Fibroblast of villous mesenchyme (primary cell): ENCODE results near the gene GRIK2. TPM values are rescaled to one million over a fixed set of nuclear protein-coding genes. Genes with fewer than 3 reads are reported as not detected.

Experiments
- DNase-seq: peaks from one replicate; pipeline ENCODE4 v3.0.0-alpha.2; 2010; ENCODE audit warnings: low read depth
- H3K4me3 ChIP-seq: 2 replicates; pipeline ENCODE4 v1.5.1; 2011; ENCODE audit warnings: low read depth, mild to moderate bottlenecking, low read length
- CTCF ChIP-seq: IDR thresholded peaks from 2 replicates; pipeline ENCODE4 v1.5.1; 2012; ENCODE audit warnings: low read depth, mild to moderate bottlenecking, low read length; ENCODE audit not compliant: insufficient read depth
- total RNA-seq: library from RNA; depleted of rRNA; stranded (reverse); fragments of >200 nt; gene quantifications from 2 replicates; pipeline ENCODE4 v1.2.3, GENCODE V29; 2012

GRIK2 gene
- total RNA-seq, 1 donor: 15.1 TPM

DNA sequence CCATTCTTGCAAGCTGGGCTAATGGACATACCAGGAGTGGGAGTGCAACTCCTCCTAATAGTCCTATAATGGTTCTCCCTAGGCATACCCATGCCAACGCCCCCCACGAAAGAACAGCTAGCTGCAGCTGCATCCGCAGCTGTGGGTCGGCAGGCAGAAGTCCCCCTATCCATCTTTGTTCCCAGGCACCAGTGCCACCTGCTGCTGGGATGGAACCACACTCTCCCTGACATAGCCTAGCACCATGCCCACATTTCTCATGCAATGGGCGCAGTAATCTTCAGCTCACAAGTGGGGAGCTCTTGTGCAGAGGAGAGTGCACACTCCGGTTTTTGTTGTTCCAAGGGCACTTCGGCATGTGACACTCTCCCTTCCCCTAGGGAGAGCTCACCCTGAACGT, 567.8 kb downstream of the GRIK2 start:
- no peak for DNase-seq
- H3K4me3 ChIP-seq: no peak overlapping the region
- TF ChIP-seq CTCF: no peak

DNA sequence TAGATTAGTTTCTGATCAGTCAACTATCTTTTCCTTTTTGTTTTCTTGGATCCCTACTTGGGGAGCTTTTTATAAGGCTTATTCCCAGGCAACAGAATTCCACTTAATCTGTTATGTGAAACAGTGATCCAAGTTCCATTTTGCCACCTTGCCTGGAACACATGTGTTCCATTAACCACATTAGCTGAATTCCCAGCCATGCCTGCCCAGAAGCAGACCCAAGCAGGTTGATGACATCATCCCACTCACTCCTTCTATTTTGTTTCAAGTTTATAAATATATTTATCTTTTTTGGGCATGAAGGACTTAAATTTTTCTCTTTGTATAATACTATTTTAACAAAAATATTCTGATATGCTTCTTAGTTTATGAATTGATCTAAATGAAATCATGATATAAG, 587.4 kb downstream of the GRIK2 start:
- DNase-seq: no peak
- no peak overlapping the region for H3K4me3 ChIP-seq
- no peak for TF ChIP-seq CTCF

GRCh38 chr6:101986476-101986875, 593.0 kb downstream of the GRIK2 start:
- H3K4me3 ChIP-seq: no peak overlapping the region
- TF ChIP-seq CTCF: no peak
- DNase-seq: no peak

- DNase-seq: no peak
- H3K4me3 ChIP-seq: no peak overlapping the region
- no peak for TF ChIP-seq CTCF
Measured at GRCh38 chr6:101992286-101992685, 598.8 kb downstream of the GRIK2 start.

GRCh38 chr6:101994521-101994920, 601.0 kb downstream of the GRIK2 start:
- no peak overlapping the region for H3K4me3 ChIP-seq
- no peak for TF ChIP-seq CTCF
- no peak for DNase-seq

DNA sequence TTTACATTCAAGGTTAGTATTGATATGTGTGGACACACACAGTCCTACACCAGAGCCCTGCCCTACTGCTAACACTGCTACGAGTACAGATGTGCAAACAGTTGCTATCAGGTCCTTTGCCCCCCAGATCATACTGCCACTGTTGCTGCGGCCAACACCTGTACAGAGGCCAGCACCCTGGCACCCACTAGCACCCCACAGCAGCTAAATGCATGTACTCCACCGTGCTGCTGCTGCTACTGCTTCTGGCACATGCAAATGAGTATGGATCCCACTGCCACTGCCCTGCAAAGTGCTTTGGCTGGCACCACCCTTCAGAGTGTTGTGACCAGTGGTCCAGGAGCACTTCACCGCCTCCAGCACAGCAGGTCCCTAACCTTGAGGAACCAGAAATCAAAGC, 621.9 kb downstream of the GRIK2 start:
- no peak for TF ChIP-seq CTCF
- no peak for DNase-seq
- H3K4me3 ChIP-seq: no peak overlapping the region

DNA sequence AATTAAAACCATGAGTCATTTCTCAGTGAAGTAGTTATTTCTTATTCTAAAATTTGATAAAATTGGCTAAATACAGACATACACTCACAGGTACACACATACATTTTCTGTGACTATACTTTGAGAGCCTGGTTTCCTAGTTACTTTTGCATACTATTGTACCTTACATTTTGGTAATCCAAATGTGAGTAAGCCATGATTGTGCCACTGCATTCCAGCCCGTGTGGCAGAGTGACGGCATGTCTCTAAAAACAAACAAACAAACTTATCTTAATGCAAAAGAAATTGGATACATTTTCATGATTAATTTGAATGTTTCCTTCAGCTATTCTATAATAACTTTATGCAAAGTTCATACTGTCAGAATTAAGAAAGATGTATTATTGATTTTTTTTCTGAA, 628.8 kb downstream of the GRIK2 start:
- H3K4me3 ChIP-seq: no peak overlapping the region
- DNase-seq: no peak
- no peak for TF ChIP-seq CTCF
